ENCODE results near the gene GJB6. TPM values are rescaled to one million over a fixed set of nuclear protein-coding genes. Genes with fewer than 3 reads are reported as not detected.

The GJB6 gene
- total RNA-seq, 8 experiments from 2014 or later = 0.19 to 0.50 TPM; not detected in 6

- WGBS, 10 experiments = 35 to 90% (median 80%) methylated on average over 2 to 14 of the region's 16 CpGs; no CpG with 5 or more reads in 1 of the 10 experiments
- H3K4me1 ChIP-seq (replicated peaks in 1 of 2) = peaks cover 6 to 17% of the 10 kb centered on the region in 2 donors
- H3K27ac ChIP-seq = no peak overlapping the region
- ATAC-seq (replicated peaks in 6 of 8) = peak in 2 of 8 experiments; percentile 71 to 72
- in situ Hi-C loops (cut with MboI; ENCODE audit: low pct_unique_long_range_greater_than_20kb in 2 of 9, low sequenced_read_pairs in 9 of 9, unreplicated experiment in 9 of 9) = loop anchor here in 6 of 9 experiments (25.0 kb wide), 4 partner anchors 272 to 747 kb away; partner anchors contain the start of gene XPO4 (in 5 of the 6)
- no peak overlapping the region for H3K4me3 ChIP-seq
These were observed 41.4 kb downstream of the GJB6 start for GRCh38 chr13:20190481-20191310.

GRCh38 chr13:20190076-20190475 lies 42.0 kb downstream of the GJB6 start:
- Histone ChIP-seq H3K4me1 (replicated peaks in 1 of 2) (peaks cover 6 to 17% of the 10 kb centered on the region in 2 donors), H3K27ac (no peak overlapping the region), H3K4me3 (no peak overlapping the region)
- WGBS, 10 experiments = 20 to 86% (median 56%) methylated on average over 1 to 4 of the region's 5 CpGs; no CpG with 5 or more reads in 1 of the 10 experiments
- ATAC-seq (replicated peaks in 6 of 8) = no peak
- in situ Hi-C loops (cut with MboI; ENCODE audit: low pct_unique_long_range_greater_than_20kb in 2 of 9, low sequenced_read_pairs in 9 of 9, unreplicated experiment in 9 of 9) = loop anchor here in 6 of 9 experiments (25.0 kb wide), 4 partner anchors 272 to 747 kb away; partner anchors contain the start of gene XPO4 (in 5 of the 6)

GRCh38 chr13:20188667-20189553 lies 43.2 kb downstream of the GJB6 start:
- WGBS, 10 experiments = 74 to 100% (median 87%) methylated on average over 1 to 14 of the region's 28 CpGs; no CpG with 5 or more reads in 1 of the 10 experiments
- no peak overlapping the region for H3K27ac ChIP-seq
- ATAC-seq (replicated peaks in 6 of 8) = no peak
- H3K4me3 ChIP-seq = no peak overlapping the region
- in situ Hi-C loops (cut with MboI; ENCODE audit: low pct_unique_long_range_greater_than_20kb in 2 of 9, low sequenced_read_pairs in 9 of 9, unreplicated experiment in 9 of 9) = loop anchor here in 6 of 9 experiments (25.0 kb wide), 4 partner anchors 273 to 748 kb away; partner anchors contain the start of gene XPO4 (in 5 of the 6)
- H3K4me1 ChIP-seq (replicated peaks in 1 of 2) = peaks cover 4 to 13% of the 10 kb centered on the region in 2 donors

GRCh38 chr13:20186771-20187170 lies 45.3 kb downstream of the GJB6 start:
- 56 to 100% (median 78%) methylated on average over 1 to 6 of the region's 6 CpGs; no CpG with 5 or more reads in 3 of the 10 experiments for whole genome bisulfite sequencing, 10 experiments
- H3K4me1 ChIP-seq (replicated peaks in 1 of 2) = peaks cover 0 to under 1% of the 10 kb centered on the region in 2 donors
- H3K27ac ChIP-seq = no peak overlapping the region
- in situ Hi-C loops (cut with MboI; ENCODE audit: low pct_unique_long_range_greater_than_20kb in 2 of 9, low sequenced_read_pairs in 9 of 9, unreplicated experiment in 9 of 9) = loop anchor here in 6 of 9 experiments (25.0 kb wide), 4 partner anchors 276 to 751 kb away; partner anchors contain the start of gene XPO4 (in 5 of the 6)
- ATAC-seq (replicated peaks in 6 of 8) = no peak
- no peak overlapping the region for H3K4me3 ChIP-seq

GRCh38 chr13:20185366-20186056 lies 46.6 kb downstream of the GJB6 start:
- Histone ChIP-seq H3K27ac (no peak overlapping the region), H3K4me3 (no peak overlapping the region), H3K4me1 (replicated peaks in 1 of 2) (no peaks in the 10 kb centered on the region)
- WGBS, 10 experiments = 29 to 100% (median 59%) methylated on average over 1 to 8 of the region's 12 CpGs
- ATAC-seq (replicated peaks in 6 of 8) = no peak
- in situ Hi-C loops (cut with MboI; ENCODE audit: low pct_unique_long_range_greater_than_20kb in 2 of 9, low sequenced_read_pairs in 9 of 9, unreplicated experiment in 9 of 9) = loop anchor here in 6 of 9 experiments (25.0 kb wide), 4 partner anchors 277 to 752 kb away; partner anchors contain the start of gene XPO4 (in 5 of the 6)

GRCh38 chr13:20182231-20182846 lies 49.8 kb downstream of the GJB6 start:
- peak; percentile 75 to 97 (median 92) for ATAC-seq (replicated peaks in 6 of 8)
- in situ Hi-C loops (cut with MboI; ENCODE audit: low pct_unique_long_range_greater_than_20kb in 2 of 9, low sequenced_read_pairs in 9 of 9, unreplicated experiment in 9 of 9) = loop anchor here in 6 of 9 experiments (25.0 kb wide), 4 partner anchors 280 to 755 kb away; partner anchors contain the start of gene XPO4 (in 5 of the 6)
- WGBS, 10 experiments = 0 to 100% (median 25%) methylated on average over 1 to 5 of the region's 5 CpGs
- no peaks in the 10 kb centered on the region for H3K4me1 ChIP-seq (replicated peaks in 1 of 2)
- no peak overlapping the region for H3K27ac ChIP-seq
- no peak overlapping the region for H3K4me3 ChIP-seq

- H3K4me3 ChIP-seq = no peak overlapping the region
- ATAC-seq (replicated peaks in 6 of 8) = peak in 1 of 8 experiments; percentile 63
- H3K4me1 ChIP-seq (replicated peaks in 1 of 2) = no peaks in the 10 kb centered on the region
- H3K27ac ChIP-seq = no peak overlapping the region
- 20 to 100% (median 73%) methylated on average over 1 to 3 of the region's 3 CpGs; no CpG with 5 or more reads in 3 of the 10 experiments for WGBS, 10 experiments
- in situ Hi-C loops (cut with MboI; ENCODE audit: low pct_unique_long_range_greater_than_20kb in 2 of 9, low sequenced_read_pairs in 9 of 9, unreplicated experiment in 9 of 9) = loop anchor here in 6 of 9 experiments (25.0 kb wide), 4 partner anchors 281 to 756 kb away; partner anchors contain the start of gene XPO4 (in 5 of the 6)
These were observed 50.9 kb downstream of the GJB6 start for GRCh38 chr13:20181188-20181587.

- no peak for ATAC-seq (replicated peaks in 6 of 8)
- in situ Hi-C loops (cut with MboI; ENCODE audit: low pct_unique_long_range_greater_than_20kb in 2 of 9, low sequenced_read_pairs in 9 of 9, unreplicated experiment in 9 of 9) = loop anchor here in 6 of 9 experiments (25.0 kb wide), 4 partner anchors 284 to 759 kb away; partner anchors contain the start of gene XPO4 (in 5 of the 6)
- WGBS, 10 experiments = 54 to 100% (median 71%) methylated on average over 1 to 5 of the region's 5 CpGs; no CpG with 5 or more reads in 2 of the 10 experiments
- Histone ChIP-seq H3K27ac (no peak overlapping the region), H3K4me3 (no peak overlapping the region), H3K4me1 (replicated peaks in 1 of 2) (peaks cover 0 to 5% of the 10 kb centered on the region in 2 donors)
These were observed 54.0 kb downstream of the GJB6 start for GRCh38 chr13:20178156-20178555.

GRCh38 chr13:20177049-20177831 lies 54.9 kb downstream of the GJB6 start:
- WGBS, 10 experiments = 29 to 92% (median 87%) methylated on average over 1 to 18 of the region's 67 CpGs; no CpG with 5 or more reads in 5 of the 10 experiments
- Histone ChIP-seq H3K4me3 (no peak overlapping the region), H3K27ac (no peak overlapping the region), H3K4me1 (replicated peaks in 1 of 2) (peaks cover 0 to 5% of the 10 kb centered on the region in 2 donors)
- in situ Hi-C loops (cut with MboI; ENCODE audit: low pct_unique_long_range_greater_than_20kb in 2 of 9, low sequenced_read_pairs in 9 of 9, unreplicated experiment in 9 of 9) = loop anchor here in 6 of 9 experiments (25.0 kb wide), 4 partner anchors 285 to 760 kb away; partner anchors contain the start of gene XPO4 (in 5 of the 6)
- no peak for ATAC-seq (replicated peaks in 6 of 8)

- 40 to 90% (median 71%) methylated on average over 2 to 11 of the region's 14 CpGs for WGBS, 10 experiments
- in situ Hi-C loops (cut with MboI; ENCODE audit: low pct_unique_long_range_greater_than_20kb in 2 of 9, low sequenced_read_pairs in 9 of 9, unreplicated experiment in 9 of 9) = loop anchor here in 6 of 9 experiments (25.0 kb wide), 4 partner anchors 286 to 761 kb away; partner anchors contain the start of gene XPO4 (in 5 of the 6)
These were observed 56.0 kb downstream of the GJB6 start for GRCh38 chr13:20175907-20176652.

More at GRCh38 chr13:20175907-20176652, 56.0 kb downstream of the GJB6 start:
- Histone ChIP-seq H3K4me1 (replicated peaks in 1 of 2) (peaks cover 0 to 5% of the 10 kb centered on the region in 2 donors), H3K27ac (no peak overlapping the region), H3K4me3 (no peak overlapping the region)
- no peak for ATAC-seq (replicated peaks in 6 of 8)

Data from motor neuron (in vitro differentiated cells).